GM12875 (cell line): ENCODE results near the gene CMTR1.

ENCODE experiments used
- H3K4me3 ChIP-seq: one replicate; pipeline ENCODE4 v1.5.1; 2011; ENCODE audit warnings: low read depth, low read length, control low read depth
- TF ChIP-seq, protein P1 (sequence below): IDR thresholded peaks from 2 replicates; pipeline ENCODE4 v1.5.1; 2011; ENCODE audit warnings: low read depth, mild to moderate bottlenecking, control low read depth, inconsistent platforms, low read length, moderate library complexity, borderline replicate concordance; ENCODE audit not compliant: insufficient read depth

Gene CMTR1

DNA sequence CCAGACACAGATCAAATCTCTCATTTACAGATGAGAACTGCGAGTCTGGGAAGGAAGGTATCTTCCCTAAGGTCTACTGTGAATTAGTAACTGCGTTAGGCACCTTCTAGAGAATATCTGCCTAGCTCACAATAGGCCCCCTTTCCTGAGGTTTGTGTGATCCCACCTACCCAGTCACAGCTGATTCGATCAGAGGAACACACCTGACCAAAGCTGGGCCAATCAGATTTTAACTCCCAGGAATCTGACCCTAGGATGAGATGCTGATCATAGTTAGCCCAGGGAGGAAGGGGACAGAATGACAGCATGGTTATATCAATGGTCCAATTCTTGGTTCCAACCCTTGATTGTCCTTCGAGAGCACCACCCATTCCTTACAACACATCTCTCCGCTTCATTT lies 74.1 kb downstream of the CMTR1 start:
- no peak overlapping the region for H3K4me3 ChIP-seq
- TF ChIP-seq, protein P1, sequence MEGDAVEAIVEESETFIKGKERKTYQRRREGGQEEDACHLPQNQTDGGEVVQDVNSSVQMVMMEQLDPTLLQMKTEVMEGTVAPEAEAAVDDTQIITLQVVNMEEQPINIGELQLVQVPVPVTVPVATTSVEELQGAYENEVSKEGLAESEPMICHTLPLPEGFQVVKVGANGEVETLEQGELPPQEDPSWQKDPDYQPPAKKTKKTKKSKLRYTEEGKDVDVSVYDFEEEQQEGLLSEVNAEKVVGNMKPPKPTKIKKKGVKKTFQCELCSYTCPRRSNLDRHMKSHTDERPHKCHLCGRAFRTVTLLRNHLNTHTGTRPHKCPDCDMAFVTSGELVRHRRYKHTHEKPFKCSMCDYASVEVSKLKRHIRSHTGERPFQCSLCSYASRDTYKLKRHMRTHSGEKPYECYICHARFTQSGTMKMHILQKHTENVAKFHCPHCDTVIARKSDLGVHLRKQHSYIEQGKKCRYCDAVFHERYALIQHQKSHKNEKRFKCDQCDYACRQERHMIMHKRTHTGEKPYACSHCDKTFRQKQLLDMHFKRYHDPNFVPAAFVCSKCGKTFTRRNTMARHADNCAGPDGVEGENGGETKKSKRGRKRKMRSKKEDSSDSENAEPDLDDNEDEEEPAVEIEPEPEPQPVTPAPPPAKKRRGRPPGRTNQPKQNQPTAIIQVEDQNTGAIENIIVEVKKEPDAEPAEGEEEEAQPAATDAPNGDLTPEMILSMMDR: no peak

DNA sequence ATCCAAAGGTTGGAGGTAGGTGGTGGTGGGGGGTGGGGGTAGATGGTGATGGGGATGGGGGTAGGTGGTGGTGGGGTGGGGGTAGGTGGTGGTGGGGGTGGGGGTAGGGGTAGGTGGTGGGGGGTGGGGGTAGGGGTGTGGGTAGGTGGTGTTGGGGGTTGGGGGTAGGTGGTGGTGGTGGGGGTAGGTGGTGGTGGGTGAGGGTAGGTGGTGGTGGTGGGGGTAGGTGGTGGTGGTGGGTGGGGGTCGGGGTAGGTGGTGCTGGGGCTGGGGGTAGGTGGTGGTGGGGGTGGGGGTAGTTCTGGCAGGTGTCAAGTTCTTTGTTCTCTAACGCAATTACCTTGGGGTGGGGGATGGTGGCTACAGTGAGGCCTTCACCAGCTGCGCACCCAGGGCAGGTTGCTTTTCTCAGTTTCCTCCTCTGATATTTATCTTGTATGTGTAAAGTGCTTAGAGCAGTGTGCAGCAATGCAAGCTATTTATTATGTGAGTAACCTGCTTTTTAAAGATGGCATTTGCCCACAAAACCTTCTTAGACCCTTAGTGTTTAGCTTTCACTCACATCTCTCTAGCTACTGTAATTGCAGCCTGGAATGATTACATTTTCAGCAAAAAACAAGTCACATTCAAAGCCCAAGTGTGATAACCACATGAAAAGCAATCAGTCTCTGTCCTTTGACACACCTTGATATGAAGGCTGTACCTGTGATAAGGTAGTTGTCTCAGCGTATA lies 74.8 kb downstream of the CMTR1 start:
- no peak overlapping the region for H3K4me3 ChIP-seq
- TF ChIP-seq, protein P1: no peak

DNA sequence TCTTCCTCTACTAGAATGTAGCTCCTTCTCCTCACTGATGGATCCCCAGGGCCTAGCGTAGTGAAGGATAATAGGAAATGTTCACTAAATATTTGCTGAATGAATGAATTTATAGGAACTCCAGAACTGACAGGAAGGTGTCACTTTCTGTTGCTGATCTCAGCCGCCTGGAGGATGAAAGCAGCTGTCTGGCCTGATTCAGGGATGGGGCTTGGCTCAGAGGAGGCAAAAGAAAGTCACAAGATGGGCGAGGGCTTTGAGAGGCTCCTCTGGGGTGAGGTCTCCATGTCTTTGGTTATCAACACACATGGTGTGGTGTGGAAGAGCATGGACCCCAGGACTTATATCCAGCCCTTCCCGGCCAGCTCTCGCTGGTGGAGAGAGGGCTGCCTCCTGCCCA lies 78.2 kb downstream of the CMTR1 start:
- TF ChIP-seq, protein P1: no peak
- no peak overlapping the region for H3K4me3 ChIP-seq

GRCh38 chr6:37511910-37512399 lies 78.9 kb downstream of the CMTR1 start:
- TF ChIP-seq, protein P1: no peak
- no peak overlapping the region for H3K4me3 ChIP-seq

GRCh38 chr6:37512400-37513011 lies 79.5 kb downstream of the CMTR1 start:
- TF ChIP-seq, protein P1: no peak
- no peak overlapping the region for H3K4me3 ChIP-seq

- TF ChIP-seq, protein P1: no peak
- no peak overlapping the region for H3K4me3 ChIP-seq
Measured at GRCh38 chr6:37513155-37513554, 80.1 kb downstream of the CMTR1 start.

- TF ChIP-seq, protein P1: no peak
- no peak overlapping the region for H3K4me3 ChIP-seq
Measured at GRCh38 chr6:37513576-37513975, 80.6 kb downstream of the CMTR1 start.
